HEK293 (cell line): ENCODE measurements around the gene TMEM135.

Experiments used
- CTCF ChIA-PET: fragments of 350-600 bp; formaldehyde crosslinking; extraction: SDS; loops from one replicate; lab custom pipeline; 2021; ENCODE audit warnings: antibody characterized with exemption; lab: Yijun Ruan, JAX
- POLR2A ChIA-PET: fragments of 300-600 bp; formaldehyde crosslinking; extraction: SDS; loops from one replicate; lab custom pipeline; 2020; ENCODE audit warnings: antibody characterized with exemption, inconsistent platforms; lab: Yijun Ruan, JAX
- H3K27ac ChIP-seq: fragments of 200-500 bp; sonication (Bioruptor generic); 2 replicates; pipeline ENCODE4 v1.5.1; 2014; ENCODE audit warnings: low read depth, low read length, control low read depth, inconsistent platforms; ENCODE audit errors: extremely low read depth
- H3K36me3 ChIP-seq, 2 experiments: fragments of 200-500 bp in 1 of 2; sonication (Bioruptor generic) in 1 of 2; 1 replicate in 1 of 2; 2 replicates in 1 of 2; pipeline ENCODE4 v1.5.1; 2014 to 2017; ENCODE audit warnings: inconsistent platforms in 2 of 2, low read length in 2 of 2; ENCODE audit not compliant: control insufficient read depth in 2 of 2, insufficient read depth in 1 of 2
- H3K4me1 ChIP-seq: fragments of 200-500 bp; sonication (Bioruptor generic); 2 replicates; pipeline ENCODE4 v1.5.1; 2014; ENCODE audit warnings: mild to moderate bottlenecking, low read length, inconsistent platforms; ENCODE audit not compliant: control insufficient read depth, insufficient read depth
- H3K4me3 ChIP-seq: 2 replicates; pipeline ENCODE4 v1.5.1; 2011; ENCODE audit warnings: low read depth, mild to moderate bottlenecking, control low read depth, low read length, moderate library complexity
- H3K9me3 ChIP-seq: fragments of 200-500 bp; sonication (Bioruptor generic); 2 replicates; pipeline ENCODE4 v1.5.1; 2014; ENCODE audit warnings: low read depth, low read length, inconsistent platforms; ENCODE audit not compliant: control insufficient read depth, insufficient read depth
- GLIS2 ChIP-seq: fragments of 450-650 bp; formaldehyde crosslinking; IDR thresholded peaks from 2 replicates; pipeline ENCODE4 v1.5.1; 2016; ENCODE audit warnings: missing biosample characterization, missing genetic modification characterization
- HOXD13 ChIP-seq: sonication (generic); formaldehyde crosslinking; IDR thresholded peaks from 2 replicates; pipeline ENCODE4 v1.8.0; 2022; ENCODE audit warnings: missing genetic modification reagents, borderline replicate concordance
- MEIS1 ChIP-seq: sonication (generic); formaldehyde crosslinking; IDR thresholded peaks from 2 replicates; pipeline ENCODE4 v1.8.1; 2022; ENCODE audit warnings: missing genetic modification reagents, mild to moderate bottlenecking, borderline replicate concordance
- REPIN1 ChIP-seq: fragments of 450-650 bp; formaldehyde crosslinking; IDR thresholded peaks from 2 replicates; pipeline ENCODE4 v1.5.1; 2017; ENCODE audit warnings: missing biosample characterization, missing genetic modification characterization, low read depth
- TCF7L2 ChIP-seq: IDR thresholded peaks from 2 replicates; pipeline ENCODE4 v1.6.1; 2011; ENCODE audit warnings: low read depth, mild to moderate bottlenecking, inconsistent platforms, low read length, moderate library complexity, borderline replicate concordance
- ZBTB17 ChIP-seq: fragments of 450-650 bp; formaldehyde crosslinking; IDR thresholded peaks from 2 replicates; pipeline ENCODE4 v1.5.1; 2016; ENCODE audit warnings: missing biosample characterization, missing genetic modification characterization
- ZBTB20 ChIP-seq: fragments of 450-650 bp; formaldehyde crosslinking; IDR thresholded peaks from 2 replicates; pipeline ENCODE4 v1.5.1; 2016; ENCODE audit warnings: missing biosample characterization, missing genetic modification characterization
- ZBTB48 ChIP-seq: fragments of 450-650 bp; formaldehyde crosslinking; IDR thresholded peaks from 2 replicates; pipeline ENCODE4 v1.5.1; 2016; ENCODE audit warnings: missing biosample characterization, missing genetic modification characterization
- ZBTB8A ChIP-seq: fragments of 450-650 bp; formaldehyde crosslinking; IDR thresholded peaks from 2 replicates; pipeline ENCODE4 v1.5.1; 2016; ENCODE audit warnings: missing biosample characterization, missing genetic modification characterization
- ZFP3 ChIP-seq: fragments of 450-650 bp; formaldehyde crosslinking; IDR thresholded peaks from 2 replicates; pipeline ENCODE4 v1.5.1; 2016; ENCODE audit warnings: low read depth, missing biosample characterization, missing genetic modification characterization
- ZNF10 ChIP-seq: fragments of 450-650 bp; formaldehyde crosslinking; IDR thresholded peaks from 2 replicates; pipeline ENCODE4 v1.5.1; 2017; ENCODE audit warnings: missing biosample characterization, missing genetic modification characterization
- ZNF140 ChIP-seq: fragments of 450-650 bp; formaldehyde crosslinking; IDR thresholded peaks from 2 replicates; pipeline ENCODE4 v1.5.1; 2016; ENCODE audit warnings: missing biosample characterization, missing genetic modification characterization
- ZNF157 ChIP-seq: fragments of 450-650 bp; formaldehyde crosslinking; IDR thresholded peaks from 2 replicates; pipeline ENCODE4 v1.5.1; 2016; ENCODE audit warnings: missing biosample characterization, missing genetic modification characterization
- ZNF19 ChIP-seq: fragments of 450-650 bp; formaldehyde crosslinking; IDR thresholded peaks from 2 replicates; pipeline ENCODE4; 2016; ENCODE audit warnings: missing biosample characterization, missing genetic modification characterization, low read depth
- ZNF214 ChIP-seq: fragments of 450-650 bp; formaldehyde crosslinking; IDR thresholded peaks from 2 replicates; pipeline ENCODE4 v1.5.1; 2017; ENCODE audit warnings: missing biosample characterization, mild to moderate bottlenecking, missing genetic modification characterization, borderline replicate concordance
- ZNF335 ChIP-seq: fragments of 450-650 bp; formaldehyde crosslinking; conservative IDR thresholded peaks from 2 replicates; pipeline ENCODE4 v1.5.1; 2016; ENCODE audit warnings: missing biosample characterization, missing genetic modification characterization
- ZNF341 ChIP-seq: fragments of 450-650 bp; formaldehyde crosslinking; IDR thresholded peaks from 2 replicates; pipeline ENCODE4; 2016; ENCODE audit warnings: low read depth, missing biosample characterization, missing genetic modification characterization
- ZNF37A ChIP-seq: fragments of 450-650 bp; IDR thresholded peaks from 2 replicates; pipeline ENCODE4 v1.5.1; 2018; ENCODE audit warnings: missing biosample characterization, missing genetic modification characterization
- ZNF423 ChIP-seq: fragments of 450-650 bp; formaldehyde crosslinking; IDR thresholded peaks from 2 replicates; pipeline ENCODE4 v1.5.1; 2016; ENCODE audit warnings: missing biosample characterization, missing genetic modification characterization
- ZNF426 ChIP-seq: fragments of 450-650 bp; formaldehyde crosslinking; IDR thresholded peaks from 2 replicates; pipeline ENCODE4 v1.5.1; 2017; ENCODE audit warnings: missing biosample characterization, missing genetic modification characterization, mild to moderate bottlenecking, inconsistent platforms, moderate library complexity
- ZNF433 ChIP-seq: fragments of 450-650 bp; formaldehyde crosslinking; IDR thresholded peaks from 2 replicates; pipeline ENCODE4 v1.5.1; 2016; ENCODE audit warnings: missing biosample characterization, missing genetic modification characterization, low read depth
- ZNF544 ChIP-seq: fragments of 450-650 bp; formaldehyde crosslinking; IDR thresholded peaks from 2 replicates; pipeline ENCODE4 v1.5.0; 2017; ENCODE audit warnings: missing biosample characterization, missing genetic modification characterization
- ZNF561 ChIP-seq: fragments of 450-650 bp; IDR thresholded peaks from 2 replicates; pipeline ENCODE4 v1.5.1; 2018; ENCODE audit warnings: missing biosample characterization, missing genetic modification characterization, borderline replicate concordance
- ZNF658 ChIP-seq: fragments of 450-650 bp; formaldehyde crosslinking; IDR thresholded peaks from 2 replicates; pipeline ENCODE4; 2016; ENCODE audit warnings: missing biosample characterization, missing genetic modification characterization
- ZNF701 ChIP-seq: fragments of 450-650 bp; formaldehyde crosslinking; IDR thresholded peaks from 2 replicates; pipeline ENCODE4 v1.5.1; 2016; ENCODE audit warnings: missing biosample characterization, missing genetic modification characterization
- ZNF707 ChIP-seq: fragments of 450-650 bp; formaldehyde crosslinking; IDR thresholded peaks from 2 replicates; pipeline ENCODE4 v1.5.1; 2016; ENCODE audit warnings: missing biosample characterization, missing genetic modification characterization
- ZNF792 ChIP-seq: fragments of 450-650 bp; formaldehyde crosslinking; IDR thresholded peaks from 2 replicates; pipeline ENCODE4 v1.5.1; 2016; ENCODE audit warnings: missing biosample characterization, missing genetic modification characterization
- ZSCAN16 ChIP-seq: fragments of 450-650 bp; formaldehyde crosslinking; IDR thresholded peaks from 2 replicates; pipeline ENCODE4 v1.5.1; 2016; ENCODE audit warnings: missing biosample characterization, missing genetic modification characterization
- TF ChIP-seq, protein P1 (sequence below): fragments of 450-650 bp; IDR thresholded peaks from 2 replicates; pipeline ENCODE4 v1.5.1; 2018; ENCODE audit warnings: missing biosample characterization, missing genetic modification characterization
- TF ChIP-seq, protein P2 (sequence below): fragments of 450-650 bp; formaldehyde crosslinking; IDR thresholded peaks from 2 replicates; pipeline ENCODE4; 2016; ENCODE audit warnings: missing biosample characterization, missing genetic modification characterization
- TF ChIP-seq, protein P3 (sequence below): fragments of 450-650 bp; formaldehyde crosslinking; IDR thresholded peaks from 2 replicates; pipeline ENCODE4 v1.5.1; 2016; ENCODE audit warnings: missing biosample characterization, missing genetic modification characterization, low read depth

TMEM135 gene

DNA sequence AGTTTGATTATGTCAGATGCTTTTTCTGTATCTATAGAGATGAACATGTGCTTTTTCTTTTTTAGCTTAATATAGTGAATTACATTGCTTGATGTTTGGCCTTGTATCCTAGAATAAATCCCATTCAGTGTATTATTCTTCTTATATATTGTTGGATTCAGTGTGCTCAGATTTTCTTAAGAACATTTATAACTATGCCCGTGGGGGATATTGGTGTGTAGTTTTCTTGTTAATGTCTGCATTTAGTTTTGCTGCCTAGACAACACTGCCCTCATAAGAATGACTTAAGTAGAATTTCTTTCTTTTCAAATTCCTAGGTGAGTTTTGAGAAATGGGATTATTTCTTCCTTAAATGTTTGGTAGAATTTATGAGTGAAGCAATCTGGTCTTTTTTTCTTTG, 98.5 kb downstream of the TMEM135 start:
- H3K4me3 ChIP-seq = no peak overlapping the region
- CTCF ChIA-PET = no interaction called here
- H3K9me3 ChIP-seq = no peaks in the 10 kb centered on the region
- no peak for TF ChIP-seq ZNF335 (tag by site-specific recombination)
- no peak for TF ChIP-seq ZBTB17
- no peak for TF ChIP-seq TCF7L2
- TF ChIP-seq ZNF37A = no peak
- no peak for TF ChIP-seq ZNF433 (tag by site-specific recombination)
- no peak for TF ChIP-seq ZNF426 (tag by site-specific recombination)
- TF ChIP-seq, protein P1, sequence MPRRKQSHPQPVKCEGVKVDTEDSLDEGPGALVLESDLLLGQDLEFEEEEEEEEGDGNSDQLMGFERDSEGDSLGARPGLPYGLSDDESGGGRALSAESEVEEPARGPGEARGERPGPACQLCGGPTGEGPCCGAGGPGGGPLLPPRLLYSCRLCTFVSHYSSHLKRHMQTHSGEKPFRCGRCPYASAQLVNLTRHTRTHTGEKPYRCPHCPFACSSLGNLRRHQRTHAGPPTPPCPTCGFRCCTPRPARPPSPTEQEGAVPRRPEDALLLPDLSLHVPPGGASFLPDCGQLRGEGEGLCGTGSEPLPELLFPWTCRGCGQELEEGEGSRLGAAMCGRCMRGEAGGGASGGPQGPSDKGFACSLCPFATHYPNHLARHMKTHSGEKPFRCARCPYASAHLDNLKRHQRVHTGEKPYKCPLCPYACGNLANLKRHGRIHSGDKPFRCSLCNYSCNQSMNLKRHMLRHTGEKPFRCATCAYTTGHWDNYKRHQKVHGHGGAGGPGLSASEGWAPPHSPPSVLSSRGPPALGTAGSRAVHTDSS (tag by site-specific recombination) = no peak
- no peak for TF ChIP-seq ZNF19 (tag by site-specific recombination)
- TF ChIP-seq, protein P2, sequence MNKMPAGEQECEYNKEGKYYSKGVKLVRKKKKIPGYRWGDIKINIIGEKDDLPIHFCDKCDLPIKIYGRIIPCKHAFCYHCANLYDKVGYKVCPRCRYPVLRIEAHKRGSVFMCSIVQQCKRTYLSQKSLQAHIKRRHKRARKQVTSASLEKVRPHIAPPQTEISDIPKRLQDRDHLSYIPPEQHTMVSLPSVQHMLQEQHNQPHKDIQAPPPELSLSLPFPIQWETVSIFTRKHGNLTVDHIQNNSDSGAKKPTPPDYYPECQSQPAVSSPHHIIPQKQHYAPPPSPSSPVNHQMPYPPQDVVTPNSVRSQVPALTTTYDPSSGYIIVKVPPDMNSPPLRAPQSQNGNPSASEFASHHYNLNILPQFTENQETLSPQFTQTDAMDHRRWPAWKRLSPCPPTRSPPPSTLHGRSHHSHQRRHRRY (tag by site-specific recombination) = no peak
- no peak for TF ChIP-seq GLIS2 (tag by site-specific recombination)
- TF ChIP-seq ZNF544 (tag by site-specific recombination) = no peak
- TF ChIP-seq MEIS1 (CRISPR knock-in tag) = no peak
- no peak for TF ChIP-seq ZNF561 (tag by site-specific recombination)
- TF ChIP-seq, all 188 proteins: peak for 0
- no peaks in the 10 kb centered on the region for H3K36me3 ChIP-seq
- POLR2A ChIA-PET = no interaction called here
- no peak overlapping the region for H3K27ac ChIP-seq
- no peaks in the 10 kb centered on the region for H3K4me1 ChIP-seq

DNA sequence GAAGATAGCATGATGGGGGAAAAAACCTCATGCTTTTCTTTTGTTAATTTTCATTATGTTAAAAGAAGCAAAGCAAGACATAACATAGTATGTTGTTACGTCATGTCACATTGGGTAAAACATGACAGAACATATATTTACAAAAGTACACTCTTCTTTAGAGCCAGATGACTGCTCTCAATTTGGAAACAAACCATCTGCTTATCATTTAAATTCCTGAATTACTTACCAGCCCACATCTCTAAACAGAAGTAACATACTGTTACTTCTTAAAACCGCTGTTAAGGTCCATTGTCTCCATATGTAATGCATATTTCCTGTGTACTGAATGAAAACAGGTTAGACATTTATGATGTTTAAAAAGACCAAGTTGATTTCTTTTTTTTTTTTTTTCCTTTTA, 100.0 kb downstream of the TMEM135 start:
- POLR2A ChIA-PET = no interaction called here
- Histone ChIP-seq H3K9me3 (no peaks in the 10 kb centered on the region), H3K4me3 (no peak overlapping the region)

More for the DNA sequence above, 100.0 kb downstream of the TMEM135 start:
- Histone ChIP-seq H3K4me1 (no peaks in the 10 kb centered on the region), H3K36me3 (no peaks in the 10 kb centered on the region), H3K27ac (no peak overlapping the region)
- TF ChIP-seq ZNF792 (tag by site-specific recombination) (no peak), ZBTB48 (tag by site-specific recombination) (no peak), HOXD13 (CRISPR knock-in tag) (no peak), ZSCAN16 (tag by site-specific recombination) (no peak), ZNF561 (tag by site-specific recombination) (no peak), ZNF423 (tag by site-specific recombination) (no peak), ZNF658 (tag by site-specific recombination) (no peak), ZNF341 (tag by site-specific recombination) (no peak), ZBTB20 (no peak), ZNF214 (tag by site-specific recombination) (no peak), ZNF10 (tag by site-specific recombination) (no peak), ZBTB8A (no peak), ZNF707 (tag by site-specific recombination) (no peak), ZFP3 (no peak), ZNF701 (tag by site-specific recombination) (no peak), ZNF140 (no peak), ZNF157 (no peak), REPIN1 (tag by site-specific recombination) (no peak)
- TF ChIP-seq, protein P3, sequence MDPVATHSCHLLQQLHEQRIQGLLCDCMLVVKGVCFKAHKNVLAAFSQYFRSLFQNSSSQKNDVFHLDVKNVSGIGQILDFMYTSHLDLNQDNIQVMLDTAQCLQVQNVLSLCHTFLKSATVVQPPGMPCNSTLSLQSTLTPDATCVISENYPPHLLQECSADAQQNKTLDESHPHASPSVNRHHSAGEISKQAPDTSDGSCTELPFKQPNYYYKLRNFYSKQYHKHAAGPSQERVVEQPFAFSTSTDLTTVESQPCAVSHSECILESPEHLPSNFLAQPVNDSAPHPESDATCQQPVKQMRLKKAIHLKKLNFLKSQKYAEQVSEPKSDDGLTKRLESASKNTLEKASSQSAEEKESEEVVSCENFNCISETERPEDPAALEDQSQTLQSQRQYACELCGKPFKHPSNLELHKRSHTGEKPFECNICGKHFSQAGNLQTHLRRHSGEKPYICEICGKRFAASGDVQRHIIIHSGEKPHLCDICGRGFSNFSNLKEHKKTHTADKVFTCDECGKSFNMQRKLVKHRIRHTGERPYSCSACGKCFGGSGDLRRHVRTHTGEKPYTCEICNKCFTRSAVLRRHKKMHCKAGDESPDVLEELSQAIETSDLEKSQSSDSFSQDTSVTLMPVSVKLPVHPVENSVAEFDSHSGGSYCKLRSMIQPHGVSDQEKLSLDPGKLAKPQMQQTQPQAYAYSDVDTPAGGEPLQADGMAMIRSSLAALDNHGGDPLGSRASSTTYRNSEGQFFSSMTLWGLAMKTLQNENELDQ (tag by site-specific recombination) = no peak
- CTCF ChIA-PET = interaction anchor here (0.9 kb wide), 1 partner anchor 40 kb away, joined by 3 read pairs; no protein-coding TSS in a partner anchor
